DOHH2 (cell line): ENCODE data around the gene C3.

ENCODE experiments used
- EZH2phosphoT487 ChIP-seq: fragments of 200-600 bp; sonication (generic); IDR thresholded peaks from 2 replicates; pipeline ENCODE4 v1.6.1; 2017; ENCODE audit warnings: borderline replicate concordance, mild to moderate bottlenecking, antibody characterized with exemption, low read length, moderate library complexity, mixed read lengths
- TF ChIP-seq, protein P1 (sequence below): fragments of 200-600 bp; sonication (generic); IDR thresholded peaks from one replicate; pipeline ENCODE4 v1.5.1; 2014; ENCODE audit warnings: antibody characterized with exemption, mild to moderate bottlenecking, low read depth, low read length; ENCODE audit not compliant: poor library complexity, severe bottlenecking

GRCh38 chr19:6731822-6732221 is 11.4 kb upstream of the C3 start:
- TF ChIP-seq, protein P1, sequence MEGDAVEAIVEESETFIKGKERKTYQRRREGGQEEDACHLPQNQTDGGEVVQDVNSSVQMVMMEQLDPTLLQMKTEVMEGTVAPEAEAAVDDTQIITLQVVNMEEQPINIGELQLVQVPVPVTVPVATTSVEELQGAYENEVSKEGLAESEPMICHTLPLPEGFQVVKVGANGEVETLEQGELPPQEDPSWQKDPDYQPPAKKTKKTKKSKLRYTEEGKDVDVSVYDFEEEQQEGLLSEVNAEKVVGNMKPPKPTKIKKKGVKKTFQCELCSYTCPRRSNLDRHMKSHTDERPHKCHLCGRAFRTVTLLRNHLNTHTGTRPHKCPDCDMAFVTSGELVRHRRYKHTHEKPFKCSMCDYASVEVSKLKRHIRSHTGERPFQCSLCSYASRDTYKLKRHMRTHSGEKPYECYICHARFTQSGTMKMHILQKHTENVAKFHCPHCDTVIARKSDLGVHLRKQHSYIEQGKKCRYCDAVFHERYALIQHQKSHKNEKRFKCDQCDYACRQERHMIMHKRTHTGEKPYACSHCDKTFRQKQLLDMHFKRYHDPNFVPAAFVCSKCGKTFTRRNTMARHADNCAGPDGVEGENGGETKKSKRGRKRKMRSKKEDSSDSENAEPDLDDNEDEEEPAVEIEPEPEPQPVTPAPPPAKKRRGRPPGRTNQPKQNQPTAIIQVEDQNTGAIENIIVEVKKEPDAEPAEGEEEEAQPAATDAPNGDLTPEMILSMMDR: no peak
- TF ChIP-seq EZH2phosphoT487: no peak
